GM23338 (cell line): ENCODE measurements around the gene CXXC1. TPM values are rescaled to one million over a fixed set of nuclear protein-coding genes. Genes with fewer than 3 reads are reported as not detected.

Experiments used
- ATAC-seq: fragments of 200-7000 bp; cut with Tn5 transposase; 3 replicates; pipeline ENCODE4 v1.9.1; 2020
- DNase-seq: peaks from one replicate; pipeline ENCODE4 v3.0.0-alpha.2; 2015; ENCODE audit warnings: low spot score
- H2AFZ ChIP-seq: fragments of 200-600 bp; sonication (generic); 2 replicates; pipeline ENCODE4 v1.8.0; 2016; ENCODE audit warnings: antibody characterized with exemption, mild to moderate bottlenecking, moderate library complexity
- H3F3A ChIP-seq: fragments of 200-600 bp; sonication (generic); replicated peaks from 2 replicates; pipeline ENCODE4 v1.8.0; 2017; ENCODE audit warnings: antibody characterized with exemption, mixed run types, low read depth
- H3K27ac ChIP-seq: fragments of 200-600 bp; sonication (generic); 2 replicates; pipeline ENCODE4 v1.6.1; 2016; ENCODE audit warnings: low read depth
- H3K27me3 ChIP-seq: fragments of 200-600 bp; sonication (generic); 2 replicates; pipeline ENCODE4 v1.8.0; 2016; ENCODE audit warnings: mild to moderate bottlenecking, mixed run types, moderate library complexity; ENCODE audit not compliant: insufficient read depth
- H3K36me3 ChIP-seq: fragments of 200-600 bp; sonication (generic); 2 replicates; pipeline ENCODE4 v1.8.0; 2016; ENCODE audit warnings: mild to moderate bottlenecking; ENCODE audit not compliant: insufficient read depth
- H3K4me1 ChIP-seq: fragments of 200-600 bp; sonication (generic); 2 replicates; pipeline ENCODE4 v1.8.0; 2016; ENCODE audit warnings: mild to moderate bottlenecking, moderate library complexity; ENCODE audit not compliant: insufficient read depth
- H3K4me2 ChIP-seq: fragments of 200-600 bp; sonication (generic); 2 replicates; pipeline ENCODE4 v1.7.1; 2017; ENCODE audit warnings: mixed run types
- H3K4me3 ChIP-seq: fragments of 200-600 bp; sonication (generic); 2 replicates; pipeline ENCODE4 v1.6.1; 2016; ENCODE audit warnings: mixed run types
- H3K79me2 ChIP-seq: fragments of 200-600 bp; sonication (generic); replicated peaks from 2 replicates; pipeline ENCODE4 v1.8.0; 2017; ENCODE audit warnings: mild to moderate bottlenecking; ENCODE audit not compliant: insufficient read depth
- H3K9me2 ChIP-seq: fragments of 200-600 bp; sonication (generic); 2 replicates; pipeline ENCODE4 v1.8.0; 2017; ENCODE audit not compliant: insufficient read depth
- H4K20me1 ChIP-seq: fragments of 200-600 bp; sonication (generic); replicated peaks from 2 replicates; pipeline ENCODE4 v1.8.0; 2017; ENCODE audit warnings: mild to moderate bottlenecking; ENCODE audit not compliant: insufficient read depth
- H3K27ac Mint-ChIP-seq: 2 replicates; pipeline ENCODE4 v1.8.0; 2020; ENCODE audit warnings: inconsistent platforms, mild to moderate bottlenecking, moderate library complexity, mixed read lengths
- H3K27me3 Mint-ChIP-seq: 3 replicates; pipeline ENCODE4 v1.8.0; 2022; ENCODE audit warnings: low read depth, mild to moderate bottlenecking, moderate library complexity, mixed read lengths, inconsistent platforms; ENCODE audit not compliant: insufficient read depth, poor library complexity
- H3K36me3 Mint-ChIP-seq: 3 replicates; pipeline ENCODE4 v1.8.0; 2021; ENCODE audit warnings: low read depth, mild to moderate bottlenecking, inconsistent platforms, moderate library complexity, mixed read lengths
- H3K4me1 Mint-ChIP-seq: 3 replicates; pipeline ENCODE4 v1.8.0; 2020; ENCODE audit warnings: mild to moderate bottlenecking, inconsistent platforms, mixed read lengths
- H3K4me3 Mint-ChIP-seq: 3 replicates; pipeline ENCODE4 v1.8.0; 2021; ENCODE audit warnings: moderate library complexity, mild to moderate bottlenecking, inconsistent platforms, mixed read lengths
- H3K9me3 Mint-ChIP-seq: 3 replicates; pipeline ENCODE4 v1.8.0; 2020; ENCODE audit warnings: moderate library complexity, mild to moderate bottlenecking, inconsistent platforms, mixed read lengths
- CREB1 ChIP-seq: fragments of 250-450 bp; sonication (Bioruptor Pico); IDR thresholded peaks from 2 replicates; pipeline ENCODE4 v1.5.0; 2020; ENCODE audit warnings: low read depth, mild to moderate bottlenecking, moderate library complexity
- JUNB ChIP-seq: IDR thresholded peaks from one replicate; pipeline ENCODE4 v1.6.1; 2016; ENCODE audit warnings: antibody characterized with exemption; ENCODE audit not compliant: unreplicated experiment
- NANOG ChIP-seq: IDR thresholded peaks from 2 replicates; pipeline ENCODE4 v1.6.1; 2016; ENCODE audit warnings: antibody characterized with exemption, borderline replicate concordance
- ZNF331 ChIP-seq: fragments of 250-450 bp; sonication (Bioruptor Pico); IDR thresholded peaks from 2 replicates; pipeline ENCODE4 v1.5.0; 2020; ENCODE audit warnings: low read depth, mild to moderate bottlenecking, moderate library complexity
- polyA plus RNA-seq: library from polyadenylated mRNA; unstranded; fragments of >200 nt; fragmentation: Nextera tagmentation; extraction: Ambion mirVana; gene quantifications from 2 replicates; pipeline ENCODE4 v1.2.1, GENCODE V29; 2016
- total RNA-seq: library from RNA; depleted of rRNA; stranded (reverse); fragments of >200 nt; shearing (Covaris generic); gene quantifications from 2 replicates; pipeline ENCODE4 v1.2.3, GENCODE V29; 2014
- TF ChIP-seq, protein P1 (sequence below): IDR thresholded peaks from 2 replicates; pipeline ENCODE4 v1.6.1; 2016; ENCODE audit warnings: antibody characterized with exemption
- TF ChIP-seq, protein P2 (sequence below): IDR thresholded peaks from one replicate; pipeline ENCODE4 v1.6.1; 2018; ENCODE audit warnings: antibody characterized with exemption; ENCODE audit not compliant: unreplicated experiment

CXXC1 gene
- total and polyA plus RNA-seq, 2 experiments from 2014 or later = 59.0 to 74.3 TPM

DNA sequence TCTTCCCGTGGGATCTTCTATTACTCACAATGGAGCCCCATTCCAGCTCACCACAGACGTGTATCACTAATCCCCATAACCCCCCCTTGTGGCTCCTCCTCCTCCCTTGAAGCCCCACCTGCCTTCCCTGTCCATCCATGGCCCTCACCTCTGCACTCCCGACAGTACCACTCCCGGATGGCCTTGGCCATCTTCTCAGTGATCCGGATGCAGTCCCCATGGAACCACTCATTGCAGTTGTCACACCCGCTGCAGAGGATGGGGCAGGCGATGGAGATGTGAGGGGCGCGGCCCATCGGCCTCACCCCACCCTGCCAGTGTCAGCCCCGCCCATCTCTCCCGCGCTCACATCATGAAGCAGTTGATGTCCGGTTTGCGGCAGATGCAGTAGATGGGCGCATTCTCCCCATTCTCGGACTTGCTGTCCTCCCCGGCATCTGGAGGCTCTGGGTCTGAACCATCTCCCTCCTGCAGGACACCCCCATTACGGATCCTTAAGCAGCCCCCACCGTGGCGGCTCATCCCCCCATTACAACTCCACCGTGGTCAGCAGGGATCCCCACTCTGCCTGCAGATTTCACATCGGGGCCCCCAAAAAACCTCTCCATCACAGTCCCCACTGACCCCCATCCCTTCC, 983 bp downstream of the CXXC1 start (continued):
- TF ChIP-seq ZNF331 (CRISPR knock-in tag) = no peak
- TF ChIP-seq, protein P1, sequence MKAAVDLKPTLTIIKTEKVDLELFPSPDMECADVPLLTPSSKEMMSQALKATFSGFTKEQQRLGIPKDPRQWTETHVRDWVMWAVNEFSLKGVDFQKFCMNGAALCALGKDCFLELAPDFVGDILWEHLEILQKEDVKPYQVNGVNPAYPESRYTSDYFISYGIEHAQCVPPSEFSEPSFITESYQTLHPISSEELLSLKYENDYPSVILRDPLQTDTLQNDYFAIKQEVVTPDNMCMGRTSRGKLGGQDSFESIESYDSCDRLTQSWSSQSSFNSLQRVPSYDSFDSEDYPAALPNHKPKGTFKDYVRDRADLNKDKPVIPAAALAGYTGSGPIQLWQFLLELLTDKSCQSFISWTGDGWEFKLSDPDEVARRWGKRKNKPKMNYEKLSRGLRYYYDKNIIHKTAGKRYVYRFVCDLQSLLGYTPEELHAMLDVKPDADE = no peak

DNA sequence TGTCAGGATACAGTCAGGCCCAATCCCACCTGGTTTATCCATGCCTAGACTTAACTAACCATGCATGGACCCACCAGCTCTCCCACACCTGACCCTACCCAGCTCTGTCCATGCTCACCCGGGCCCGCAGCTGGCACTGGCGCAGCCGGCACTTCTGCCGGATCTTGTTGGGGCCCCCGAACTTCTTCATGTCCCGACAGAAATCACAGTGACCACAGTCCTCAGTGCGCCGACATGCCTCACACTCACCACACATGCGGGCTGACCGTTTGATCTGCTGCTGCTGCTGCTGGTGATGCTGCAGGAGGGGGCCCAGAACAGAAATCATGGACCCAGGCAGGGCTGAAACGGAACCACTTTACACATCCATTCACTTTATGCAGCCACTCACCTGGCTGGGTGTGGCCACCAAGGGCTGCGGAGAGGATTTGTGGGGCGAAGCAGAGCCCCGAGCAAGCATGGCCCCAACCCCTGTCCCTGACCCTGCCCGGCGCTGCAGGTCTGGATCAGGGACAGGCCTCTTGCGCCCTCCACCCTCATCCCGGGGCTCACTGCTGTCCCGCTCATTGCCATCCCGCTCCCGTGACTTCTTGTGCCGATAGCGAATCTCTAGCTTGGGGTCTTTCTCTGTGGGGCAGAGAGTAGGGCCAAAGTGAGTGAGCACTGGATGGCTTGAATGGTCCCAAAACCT, 1.7 kb downstream of the CXXC1 start:
- ATAC-seq (no peak), DNase-seq (no peak)
- Histone ChIP-seq H3F3A (no peaks in the 10 kb centered on the region; the same call in 1 of the 2 replicates), H3K36me3 (no peaks in the 10 kb centered on the region), H3K9me2 (no peaks in the 10 kb centered on the region), H3K79me2 (peaks cover 10% of the 10 kb centered on the region), H3K4me1 (peaks cover 3% of the 10 kb centered on the region), H2AFZ (no peak overlapping the region), H3K27ac (no peak overlapping the region), H4K20me1 (no peaks in the 10 kb centered on the region), H3K4me3 (0 out of 2 replicates have a peak overlapping the region, but pooled peaks have one; percentile 81), H3K27me3 (no peaks in the 10 kb centered on the region), H3K4me2 (peak overlapping the region; percentile 93; the same call in 1 of the 2 replicates)
- TF ChIP-seq, protein P2, sequence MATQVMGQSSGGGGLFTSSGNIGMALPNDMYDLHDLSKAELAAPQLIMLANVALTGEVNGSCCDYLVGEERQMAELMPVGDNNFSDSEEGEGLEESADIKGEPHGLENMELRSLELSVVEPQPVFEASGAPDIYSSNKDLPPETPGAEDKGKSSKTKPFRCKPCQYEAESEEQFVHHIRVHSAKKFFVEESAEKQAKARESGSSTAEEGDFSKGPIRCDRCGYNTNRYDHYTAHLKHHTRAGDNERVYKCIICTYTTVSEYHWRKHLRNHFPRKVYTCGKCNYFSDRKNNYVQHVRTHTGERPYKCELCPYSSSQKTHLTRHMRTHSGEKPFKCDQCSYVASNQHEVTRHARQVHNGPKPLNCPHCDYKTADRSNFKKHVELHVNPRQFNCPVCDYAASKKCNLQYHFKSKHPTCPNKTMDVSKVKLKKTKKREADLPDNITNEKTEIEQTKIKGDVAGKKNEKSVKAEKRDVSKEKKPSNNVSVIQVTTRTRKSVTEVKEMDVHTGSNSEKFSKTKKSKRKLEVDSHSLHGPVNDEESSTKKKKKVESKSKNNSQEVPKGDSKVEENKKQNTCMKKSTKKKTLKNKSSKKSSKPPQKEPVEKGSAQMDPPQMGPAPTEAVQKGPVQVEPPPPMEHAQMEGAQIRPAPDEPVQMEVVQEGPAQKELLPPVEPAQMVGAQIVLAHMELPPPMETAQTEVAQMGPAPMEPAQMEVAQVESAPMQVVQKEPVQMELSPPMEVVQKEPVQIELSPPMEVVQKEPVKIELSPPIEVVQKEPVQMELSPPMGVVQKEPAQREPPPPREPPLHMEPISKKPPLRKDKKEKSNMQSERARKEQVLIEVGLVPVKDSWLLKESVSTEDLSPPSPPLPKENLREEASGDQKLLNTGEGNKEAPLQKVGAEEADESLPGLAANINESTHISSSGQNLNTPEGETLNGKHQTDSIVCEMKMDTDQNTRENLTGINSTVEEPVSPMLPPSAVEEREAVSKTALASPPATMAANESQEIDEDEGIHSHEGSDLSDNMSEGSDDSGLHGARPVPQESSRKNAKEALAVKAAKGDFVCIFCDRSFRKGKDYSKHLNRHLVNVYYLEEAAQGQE = no peak
- TF ChIP-seq CREB1 (CRISPR knock-in tag) (no peak), NANOG (no peak)
- H3K4me1 Mint-ChIP-seq = peaks cover 11% of the 10 kb centered on the region
- H3K27ac Mint-ChIP-seq = no peak overlapping the region; the same call in 1 of the 2 replicates
- H3K27me3 Mint-ChIP-seq = peaks cover 18% of the 10 kb centered on the region
- no peaks in the 10 kb centered on the region; the same call in 2 of the 3 replicates for H3K9me3 Mint-ChIP-seq
- H3K4me3 Mint-ChIP-seq = peak overlapping the region; percentile 99
- peaks cover 39% of the 10 kb centered on the region for H3K36me3 Mint-ChIP-seq

DNA sequence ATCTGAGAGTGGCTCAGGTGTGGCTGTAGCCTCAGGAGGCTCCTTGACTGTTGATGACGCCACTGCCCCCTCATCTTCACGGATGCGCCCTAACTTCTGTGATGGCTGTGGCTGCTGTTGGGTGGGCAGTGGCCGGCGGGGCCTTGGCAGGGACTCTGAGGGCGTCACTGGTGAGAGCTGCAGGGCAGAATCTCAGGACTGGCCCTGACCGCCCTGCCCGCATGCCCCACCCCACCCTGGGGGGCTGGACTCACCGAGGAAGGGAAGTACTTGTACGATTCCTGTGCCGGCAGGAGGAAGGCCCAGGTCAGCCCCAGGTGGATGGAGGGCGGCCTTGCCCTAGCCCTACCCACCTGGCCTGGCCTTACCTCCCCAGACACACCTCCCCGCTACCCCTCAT, 2.4 kb downstream of the CXXC1 start:
- Histone ChIP-seq H3K27ac (no peak overlapping the region), H3K4me3 (no peak overlapping the region), H2AFZ (no peak overlapping the region), H3K36me3 (no peaks in the 10 kb centered on the region), H3K79me2 (peaks cover 17% of the 10 kb centered on the region), H4K20me1 (no peaks in the 10 kb centered on the region), H3K4me2 (no peak overlapping the region), H3K4me1 (peaks cover 9% of the 10 kb centered on the region), H3K27me3 (no peaks in the 10 kb centered on the region), H3K9me2 (no peaks in the 10 kb centered on the region), H3F3A (no peaks in the 10 kb centered on the region; the same call in 1 of the 2 replicates)
- Mint-ChIP-seq H3K4me1 (peaks cover 18% of the 10 kb centered on the region), H3K27me3 (peaks cover 20% of the 10 kb centered on the region), H3K36me3 (peaks cover 39% of the 10 kb centered on the region), H3K4me3 (no peak overlapping the region), H3K27ac (no peak overlapping the region), H3K9me3 (no peaks in the 10 kb centered on the region; the same call in 2 of the 3 replicates)
- DNase-seq (no peak), ATAC-seq (no peak)
- TF ChIP-seq JUNB (no peak), NANOG (no peak)
- TF ChIP-seq, protein P2 = no peak
- TF ChIP-seq, protein P1 = no peak
